H9 (cell line): ENCODE measurements around the gene SRSF11. TPM values are rescaled to one million over a fixed set of nuclear protein-coding genes. Genes with fewer than 3 reads are reported as not detected.
A peak's percentile ranks its signal among the peaks of the same experiment; 100 is the strongest.

Experiments used
- DNase-seq: peaks from one replicate; pipeline ENCODE4 v3.0.0-alpha.2; 2017
- H2AFZ ChIP-seq: one replicate; pipeline ENCODE4 v1.6.1; 2013; ENCODE audit warnings: mild to moderate bottlenecking, low read length, control low read depth, moderate library complexity
- H2AK5ac ChIP-seq: 2 replicates; pipeline ENCODE4 v1.6.1; 2013; ENCODE audit warnings: low read length, control low read depth, mixed read lengths; ENCODE audit not compliant: insufficient read length
- H2BK120ac ChIP-seq: one replicate; pipeline ENCODE4 v1.6.1; 2013; ENCODE audit warnings: low read depth, mild to moderate bottlenecking, low read length, control low read depth, inconsistent platforms; ENCODE audit not compliant: poor library complexity, severe bottlenecking
- H2BK12ac ChIP-seq: 2 replicates; pipeline ENCODE4 v1.6.1; 2013; ENCODE audit warnings: low read length, control low read depth, mixed read lengths, low read depth; ENCODE audit not compliant: insufficient read length
- H2BK15ac ChIP-seq: 2 replicates; pipeline ENCODE4 v1.6.1; 2013; ENCODE audit warnings: low read depth, low read length, control low read depth
- H2BK20ac ChIP-seq: one replicate; pipeline ENCODE4 v1.6.1; 2013; ENCODE audit warnings: low read depth, mild to moderate bottlenecking, low read length, control low read depth, inconsistent platforms; ENCODE audit not compliant: poor library complexity, severe bottlenecking
- H2BK5ac ChIP-seq: 2 replicates; pipeline ENCODE4 v1.6.1; 2013; ENCODE audit warnings: low read length, control low read depth, mixed read lengths; ENCODE audit not compliant: insufficient read length
- H3K14ac ChIP-seq: 2 replicates; pipeline ENCODE4 v1.6.1; 2013; ENCODE audit warnings: low read length, control low read depth; ENCODE audit not compliant: insufficient read depth
- H3K18ac ChIP-seq: 2 replicates; pipeline ENCODE4 v1.6.1; 2013; ENCODE audit warnings: low read depth, mild to moderate bottlenecking, mixed read lengths, low read length, control low read depth; ENCODE audit not compliant: insufficient read length
- H3K23ac ChIP-seq: 2 replicates; pipeline ENCODE4 v1.6.1; 2013; ENCODE audit warnings: low read length, control low read depth, mixed read lengths, low read depth; ENCODE audit not compliant: insufficient read length
- H3K23me2 ChIP-seq: 2 replicates; pipeline ENCODE4 v1.6.1; 2013; ENCODE audit warnings: low read depth, mild to moderate bottlenecking, mixed read lengths, low read length, control low read depth; ENCODE audit not compliant: insufficient read length, poor library complexity, severe bottlenecking
- H3K27ac ChIP-seq: 2 replicates; pipeline ENCODE4 v1.5.1; 2013; ENCODE audit warnings: low read length, control low read depth, mixed read lengths, low read depth; ENCODE audit not compliant: insufficient read length
- H3K27me3 ChIP-seq: 2 replicates; pipeline ENCODE4 v1.6.1; 2013; ENCODE audit warnings: low read length, control low read depth, inconsistent platforms; ENCODE audit not compliant: insufficient read depth
- H3K4ac ChIP-seq: 2 replicates; pipeline ENCODE4 v1.6.1; 2013; ENCODE audit warnings: low read depth, mild to moderate bottlenecking, control low read depth, inconsistent platforms, low read length, moderate library complexity
- H3K4me1 ChIP-seq: 2 replicates; pipeline ENCODE4 v1.6.1; 2013; ENCODE audit warnings: low read length, control low read depth, inconsistent platforms; ENCODE audit not compliant: insufficient read depth
- H3K4me2 ChIP-seq: 2 replicates; pipeline ENCODE4 v1.6.1; 2013; ENCODE audit warnings: low read length, control low read depth, mixed read lengths; ENCODE audit not compliant: insufficient read length, insufficient read depth
- H3K56ac ChIP-seq: 2 replicates; pipeline ENCODE4 v1.6.1; 2013; ENCODE audit warnings: low read depth, mild to moderate bottlenecking, mixed read lengths, low read length, control low read depth; ENCODE audit not compliant: insufficient read length
- H3K79me1 ChIP-seq: 2 replicates; pipeline ENCODE4 v1.6.1; 2013; ENCODE audit warnings: low read depth, mild to moderate bottlenecking, moderate library complexity, low read length, control low read depth, inconsistent platforms; ENCODE audit not compliant: insufficient read depth, poor library complexity, severe bottlenecking
- H3K79me2 ChIP-seq: 2 replicates; pipeline ENCODE4 v1.6.1; 2013; ENCODE audit warnings: low read length, control low read depth, inconsistent platforms; ENCODE audit not compliant: insufficient read depth
- H3K9ac ChIP-seq: 2 replicates; pipeline ENCODE4 v1.6.1; 2013; ENCODE audit warnings: low read length, control low read depth, mixed read lengths; ENCODE audit not compliant: insufficient read length; ENCODE audit errors: extremely low read depth
- H3K9me3 ChIP-seq: one replicate; pipeline ENCODE4 v1.6.1; 2013; ENCODE audit warnings: low read depth, low read length, inconsistent platforms; ENCODE audit not compliant: control insufficient read depth
- H3T11ph ChIP-seq: one replicate; pipeline ENCODE4 v1.6.1; 2013; ENCODE audit warnings: mild to moderate bottlenecking, low read length, control low read depth, inconsistent platforms
- H4K20me1 ChIP-seq: one replicate; pipeline ENCODE4 v1.6.1; 2013; ENCODE audit not compliant: control insufficient read depth, insufficient read length, insufficient read depth
- H4K5ac ChIP-seq: 2 replicates; pipeline ENCODE4 v1.6.1; 2013; ENCODE audit warnings: low read depth, mild to moderate bottlenecking, mixed read lengths, low read length, control low read depth; ENCODE audit not compliant: insufficient read length
- H4K8ac ChIP-seq: replicated peaks from 2 replicates; pipeline ENCODE4 v1.6.1; 2013; ENCODE audit warnings: low read length, control low read depth, mixed read lengths, low read depth; ENCODE audit not compliant: insufficient read length
- H4K91ac ChIP-seq: 2 replicates; pipeline ENCODE4 v1.6.1; 2013; ENCODE audit warnings: low read depth, mild to moderate bottlenecking, moderate library complexity, mixed read lengths, low read length, control low read depth; ENCODE audit not compliant: insufficient read length
- H3K27ac Mint-ChIP-seq, 3 experiments: 2 replicates in 2 of 3; 3 replicates in 1 of 3; pipeline ENCODE4 v1.8.0; 2020 to 2021; ENCODE audit warnings: mixed read lengths in 3 of 3, mild to moderate bottlenecking in 1 of 3, moderate library complexity in 1 of 3
- H3K27me3 Mint-ChIP-seq: 2 replicates; pipeline ENCODE4 v1.8.0; 2021; ENCODE audit warnings: low read depth, mild to moderate bottlenecking, moderate library complexity, mixed read lengths
- H3K36me3 Mint-ChIP-seq, 3 experiments: 2 replicates in 2 of 3; 3 replicates in 1 of 3; pipeline ENCODE4 v1.8.0; 2020 to 2021; ENCODE audit warnings: low read depth in 3 of 3, mixed read lengths in 3 of 3; ENCODE audit not compliant: insufficient read depth in 1 of 3
- H3K4me1 Mint-ChIP-seq, 2 experiments: 2 replicates each; pipeline ENCODE4 v1.8.0; 2020; ENCODE audit warnings: mixed read lengths in 2 of 2
- H3K4me3 Mint-ChIP-seq, 2 experiments: 2 replicates in 1 of 2; 3 replicates in 1 of 2; pipeline ENCODE4 v1.8.0; 2020 to 2021; ENCODE audit warnings: mild to moderate bottlenecking in 2 of 2, mixed read lengths in 2 of 2, moderate library complexity in 1 of 2
- H3K9me3 Mint-ChIP-seq, 2 experiments: 2 replicates in 1 of 2; 3 replicates in 1 of 2; pipeline ENCODE4 v1.8.0; 2020; ENCODE audit warnings: mild to moderate bottlenecking in 2 of 2, mixed read lengths in 2 of 2, moderate library complexity in 1 of 2
- CTCF ChIP-seq: fragments of 200-600 bp; sonication (generic); conservative IDR thresholded peaks from 3 replicates; pipeline ENCODE4 v1.8.0; 2021; ENCODE audit warnings: antibody characterized with exemption, mild to moderate bottlenecking
- WGBS: extraction: QIAGEN DNeasy Blood & Tissue Kit; methylation state at CpG from one replicate; pipeline ENCODE4 v1.1.7; 2013; ENCODE audit warnings: missing lambda C conversion rate, low lambda C conversion rate, mixed read lengths; ENCODE audit not compliant: insufficient read length; ENCODE audit errors: extremely low coverage; 5-methylcytosine and 5-hydroxymethylcytosine counted together
- total RNA-seq: library from RNA; stranded (reverse); gene quantifications from 2 replicates; pipeline ENCODE4 v1.2.1, GENCODE V29; 2021

The SRSF11 gene
- total RNA-seq, 1 experiment from 2014 or later = 214 TPM

GRCh38 chr1:70205071-70205433 is 16.1 kb upstream of the SRSF11 start:
- Mint-ChIP-seq H3K36me3 (peaks cover 0 to 17% (median 13%) of the 10 kb centered on the region in 3 experiments), H3K4me3 (peak overlapping the region; percentile 99 to 100), H3K4me1 (peaks cover 12 to 17% of the 10 kb centered on the region in 2 experiments), H3K27me3 (no peaks in the 10 kb centered on the region), H3K9me3 (no peaks in the 10 kb centered on the region), H3K27ac (peak overlapping the region; percentile 99 to 100 (median 99))
- Histone ChIP-seq H3K18ac (no peak overlapping the region), H3K9me3 (no peaks in the 10 kb centered on the region), H3K23me2 (peaks cover 3% of the 10 kb centered on the region), H3K9ac (peak overlapping the region; percentile 80), H2BK5ac (no peak overlapping the region), H2BK12ac (no peak overlapping the region), H2BK15ac (no peak overlapping the region), H3T11ph (no peak overlapping the region), H4K91ac (no peak overlapping the region), H3K23ac (no peak overlapping the region), H3K4ac (no peak overlapping the region), H3K14ac (peak overlapping the region; percentile 10; the same call in 1 of the 2 replicates), H2AK5ac (no peak overlapping the region), H2AFZ (no peak overlapping the region), H3K79me2 (peaks cover 27% of the 10 kb centered on the region; the same call in 1 of the 2 replicates), H3K79me1 (peaks cover 7% of the 10 kb centered on the region), H3K27ac (no peak overlapping the region), H4K5ac (no peak overlapping the region), H3K4me2 (peak overlapping the region; percentile 79), H2BK20ac (no peak overlapping the region), H4K20me1 (no peaks in the 10 kb centered on the region), H3K56ac (no peak overlapping the region), H3K27me3 (no peaks in the 10 kb centered on the region), H3K4me1 (no peaks in the 10 kb centered on the region), H4K8ac (no peak overlapping the region), H2BK120ac (no peak overlapping the region)
- no CpG with 5 or more reads among the region's 11 CpGs for WGBS
- no peak for DNase-seq
- no peak for TF ChIP-seq CTCF
